Measurements from ENCODE around the gene COL5A2.

Gene COL5A2

DNA sequence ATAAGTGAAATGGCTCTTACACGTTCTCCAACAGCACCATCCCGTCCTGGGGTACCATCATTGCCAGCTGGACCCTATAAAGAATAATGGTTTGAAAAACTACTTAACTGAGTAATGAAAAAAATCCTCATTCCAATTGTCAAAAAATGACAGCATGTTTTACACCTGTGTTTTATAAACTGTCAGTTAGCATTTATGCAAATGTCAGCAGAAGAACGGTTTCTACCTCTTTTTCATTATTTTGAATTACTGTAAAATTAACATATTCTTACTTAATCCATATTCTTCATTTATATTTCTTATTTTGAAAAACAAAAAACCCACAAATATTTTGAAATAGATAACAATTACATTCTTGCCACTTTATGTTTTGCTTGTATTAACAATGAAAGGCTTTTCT lies 131.4 kb downstream of the COL5A2 start:
- no peak overlapping the region for H3K4me3 ChIP-seq (ENCODE audit: low read depth, low read length)
- no peak for DNase-seq (ENCODE audit: low read depth, low spot score)
- CTCF ChIA-PET = no interaction called here
- POLR2A ChIA-PET = no interaction called here
- TF ChIP-seq, protein P1, sequence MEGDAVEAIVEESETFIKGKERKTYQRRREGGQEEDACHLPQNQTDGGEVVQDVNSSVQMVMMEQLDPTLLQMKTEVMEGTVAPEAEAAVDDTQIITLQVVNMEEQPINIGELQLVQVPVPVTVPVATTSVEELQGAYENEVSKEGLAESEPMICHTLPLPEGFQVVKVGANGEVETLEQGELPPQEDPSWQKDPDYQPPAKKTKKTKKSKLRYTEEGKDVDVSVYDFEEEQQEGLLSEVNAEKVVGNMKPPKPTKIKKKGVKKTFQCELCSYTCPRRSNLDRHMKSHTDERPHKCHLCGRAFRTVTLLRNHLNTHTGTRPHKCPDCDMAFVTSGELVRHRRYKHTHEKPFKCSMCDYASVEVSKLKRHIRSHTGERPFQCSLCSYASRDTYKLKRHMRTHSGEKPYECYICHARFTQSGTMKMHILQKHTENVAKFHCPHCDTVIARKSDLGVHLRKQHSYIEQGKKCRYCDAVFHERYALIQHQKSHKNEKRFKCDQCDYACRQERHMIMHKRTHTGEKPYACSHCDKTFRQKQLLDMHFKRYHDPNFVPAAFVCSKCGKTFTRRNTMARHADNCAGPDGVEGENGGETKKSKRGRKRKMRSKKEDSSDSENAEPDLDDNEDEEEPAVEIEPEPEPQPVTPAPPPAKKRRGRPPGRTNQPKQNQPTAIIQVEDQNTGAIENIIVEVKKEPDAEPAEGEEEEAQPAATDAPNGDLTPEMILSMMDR (IDR thresholded peaks at IDR 0.05; ENCODE audit: insufficient read depth, low read length, missing control alignments) = no peak

DNA sequence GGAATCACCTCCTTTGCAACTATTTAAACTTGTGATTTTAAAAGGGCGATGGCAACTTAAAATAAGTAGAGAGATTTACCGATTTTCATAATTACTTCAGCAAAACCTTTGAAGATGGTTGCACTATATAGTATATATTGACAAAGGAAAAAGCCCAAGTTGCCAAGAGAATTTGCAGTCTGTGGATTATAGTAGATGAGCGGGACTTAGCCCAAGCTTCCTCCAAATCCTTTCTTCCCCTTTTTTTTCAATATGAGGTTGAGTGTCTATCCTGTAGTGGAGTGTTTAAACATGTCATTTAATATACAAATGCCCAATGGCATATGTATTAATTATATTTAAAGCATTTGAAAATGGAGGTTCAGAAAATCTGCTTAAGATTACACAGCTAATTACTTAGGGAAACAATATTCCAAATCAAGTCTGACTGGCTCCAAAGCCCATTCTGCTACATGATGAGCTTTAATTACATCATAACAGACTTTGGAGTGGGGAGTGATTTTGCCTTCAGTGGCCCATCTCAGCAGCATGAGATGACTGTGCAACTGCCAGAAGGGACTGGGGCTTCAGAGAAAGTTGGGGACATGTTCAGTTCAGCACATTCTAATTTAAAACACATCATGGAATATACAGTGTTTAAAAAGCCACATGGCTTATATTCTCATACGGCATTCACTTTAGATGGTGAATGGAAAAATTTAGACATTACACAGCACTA lies 132.2 kb downstream of the COL5A2 start:
- no peak overlapping the region for H3K4me3 ChIP-seq (ENCODE audit: low read depth, low read length)
- no peak for DNase-seq (ENCODE audit: low read depth, low spot score)
- CTCF ChIA-PET = no interaction called here
- TF ChIP-seq, protein P1 (IDR thresholded peaks at IDR 0.05; ENCODE audit: insufficient read depth, low read length, missing control alignments) = no peak
- POLR2A ChIA-PET = no interaction called here

DNA sequence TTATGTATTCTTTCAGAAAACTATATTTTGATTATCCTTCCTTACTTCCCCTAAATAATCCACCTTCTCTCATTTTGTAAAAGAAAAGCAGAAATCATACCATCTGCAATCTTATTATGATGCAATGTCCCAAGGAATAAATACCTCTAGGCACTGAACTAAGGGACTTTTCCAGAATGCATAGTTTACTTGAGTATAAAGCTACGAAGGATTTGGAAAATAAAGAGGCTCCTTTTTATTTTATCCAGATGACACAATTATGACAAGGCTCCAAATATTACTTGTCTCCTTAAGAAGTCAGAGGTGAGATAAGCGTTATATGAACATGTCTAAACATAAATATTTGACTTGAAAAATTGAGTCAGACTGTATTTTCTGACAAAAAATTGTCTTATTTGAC lies 133.2 kb downstream of the COL5A2 start:
- TF ChIP-seq, protein P1 (IDR thresholded peaks at IDR 0.05; ENCODE audit: insufficient read depth, low read length, missing control alignments) = no peak
- H3K4me3 ChIP-seq (ENCODE audit: low read depth, low read length) = no peak overlapping the region
- no peak for DNase-seq (ENCODE audit: low read depth, low spot score)
- POLR2A ChIA-PET = interaction anchor here (0.6 kb wide), 1 partner anchor 129 kb away, joined by 3 read pairs; no protein-coding TSS in a partner anchor
- CTCF ChIA-PET = no interaction called here

DNA sequence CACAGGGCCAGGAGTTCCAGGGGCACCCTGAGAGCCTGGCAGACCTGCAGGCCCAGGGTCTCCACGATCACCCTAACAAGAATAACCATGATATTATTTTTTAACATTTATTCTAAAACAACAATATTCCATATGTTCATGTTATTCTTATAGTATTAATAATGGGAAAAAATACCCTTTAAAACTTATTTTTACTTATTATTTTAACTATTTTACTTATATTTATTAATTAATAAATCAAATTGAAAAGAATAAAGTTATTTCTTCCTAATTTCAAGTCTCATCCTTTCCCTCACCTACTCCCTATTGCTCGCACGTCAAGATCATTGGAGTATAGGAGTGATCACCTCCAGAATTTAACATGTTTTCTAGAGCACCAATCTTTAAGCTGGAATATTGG lies 133.7 kb downstream of the COL5A2 start:
- DNase-seq (ENCODE audit: low read depth, low spot score) = no peak
- ChIA-PET POLR2A (interaction anchor here (0.6 kb wide), 1 partner anchor 130 kb away, joined by 3 read pairs; no protein-coding TSS in a partner anchor), CTCF (no interaction called here)
- H3K4me3 ChIP-seq (ENCODE audit: low read depth, low read length) = no peak overlapping the region
- TF ChIP-seq, protein P1 (IDR thresholded peaks at IDR 0.05; ENCODE audit: insufficient read depth, low read length, missing control alignments) = no peak

DNA sequence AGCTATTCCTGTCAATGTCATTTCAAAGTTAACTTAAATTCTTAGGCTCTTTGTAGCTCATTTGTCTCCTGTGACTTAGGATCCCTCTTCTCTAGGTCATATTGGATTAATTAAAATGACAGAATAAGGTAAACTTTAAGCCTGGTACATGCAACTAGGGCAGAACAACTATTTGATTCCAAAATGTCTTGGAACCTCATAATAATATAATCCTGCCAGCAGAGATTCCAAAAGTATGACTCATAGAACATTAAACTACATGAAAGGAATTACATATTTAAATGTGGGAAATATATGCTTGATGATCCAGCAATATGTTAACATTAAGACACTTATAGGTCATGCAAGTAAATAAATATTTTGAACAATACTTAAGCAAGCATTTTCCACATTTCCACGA lies 142.0 kb downstream of the COL5A2 start:
- ChIA-PET POLR2A (no interaction called here), CTCF (no interaction called here)

DNA sequence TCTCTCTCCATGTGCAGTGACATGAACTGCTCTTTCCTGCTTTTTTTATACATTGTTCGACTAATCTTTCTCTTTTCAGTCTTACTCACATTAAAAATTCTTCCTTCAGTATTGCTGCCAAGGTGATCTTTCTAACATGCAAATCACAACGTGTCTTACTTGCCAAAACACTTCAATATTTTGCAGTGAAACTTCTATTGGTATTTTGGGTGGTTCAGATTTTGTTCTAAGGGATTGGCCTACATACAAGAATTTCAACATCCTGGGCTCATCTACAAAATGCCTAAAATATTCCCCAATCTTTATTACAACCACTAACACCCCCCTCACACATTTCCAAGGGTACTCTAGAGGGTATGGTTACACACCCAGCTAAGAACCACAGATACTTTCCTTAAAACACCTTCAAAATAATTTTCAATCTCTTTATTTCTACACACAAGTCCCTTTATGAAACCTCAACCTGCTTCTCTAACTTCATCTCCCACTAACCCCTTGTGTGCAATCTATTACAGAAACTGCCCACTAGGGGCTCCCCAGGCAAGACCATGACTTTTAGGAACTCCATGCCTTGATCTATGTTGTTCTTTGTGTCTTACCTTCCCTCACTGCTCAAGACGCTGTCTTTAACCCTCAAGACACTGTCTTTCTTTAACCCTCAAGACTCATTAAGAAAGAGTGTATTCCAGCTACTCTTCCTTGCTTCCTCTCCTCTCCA lies 154.5 kb downstream of the COL5A2 start:
- POLR2A ChIA-PET = no interaction called here
- TF ChIP-seq, protein P1 (IDR thresholded peaks at IDR 0.05; ENCODE audit: insufficient read depth, low read length, missing control alignments) = no peak
- CTCF ChIA-PET = interaction anchor here (0.9 kb wide), 2 partner anchors 10 to 70 kb away, joined by 3 read pairs; no protein-coding TSS in a partner anchor
- DNase-seq (ENCODE audit: low read depth, low spot score) = no peak
- no peak overlapping the region for H3K4me3 ChIP-seq (ENCODE audit: low read depth, low read length)

More for the DNA sequence above, 142.0 kb downstream of the COL5A2 start:
- no peak overlapping the region for H3K4me3 ChIP-seq (ENCODE audit: low read depth, low read length)
- TF ChIP-seq, protein P1 (IDR thresholded peaks at IDR 0.05; ENCODE audit: insufficient read depth, low read length, missing control alignments) = no peak
- no peak for DNase-seq (ENCODE audit: low read depth, low spot score)

Data from AG04449 (cell line).